Activated T-cell treated with anti-CD3 and anti-CD28 coated beads, Interleukin-2, amount 50 U/mL, for 72 hours (primary cell): ENCODE measurements around the gene DCAF6. TPM values are rescaled to one million over a fixed set of nuclear protein-coding genes. Genes with fewer than 3 reads are reported as not detected.

Source experiments
- ATAC-seq, 2 donors: fragments of 150-1000 bp; cut with Tn5 transposase; replicated peaks in 1 of 2; 2 replicates each; pipeline ENCODE4 v1.10.0; 2021; ENCODE audit warnings: moderate library complexity in 2 of 2, mild to moderate bottlenecking in 1 of 2
- DNase-seq, 2 donors: peaks; one replicate each; pipeline ENCODE4 v3.0.0; 2021 to 2022; ENCODE audit warnings: mixed read lengths in 1 of 2
- H3K27ac Mint-ChIP-seq: one replicate; pipeline ENCODE4 v1.8.0; 2022; ENCODE audit warnings: mild to moderate bottlenecking, moderate library complexity, mixed read lengths
- H3K27me3 Mint-ChIP-seq: one replicate; pipeline ENCODE4 v1.8.0; 2022; ENCODE audit warnings: low read depth, mixed read lengths
- H3K36me3 Mint-ChIP-seq, 2 donors: one replicate each; pipeline ENCODE4 v1.8.0; 2022; ENCODE audit warnings: mixed read lengths in 2 of 2, mild to moderate bottlenecking in 1 of 2; ENCODE audit not compliant: insufficient read depth in 2 of 2
- H3K4me1 Mint-ChIP-seq: one replicate; pipeline ENCODE4 v1.8.0; 2022; ENCODE audit warnings: low read depth, mixed read lengths
- H3K4me3 Mint-ChIP-seq, 2 donors: one replicate each; pipeline ENCODE4 v1.8.0; 2022; ENCODE audit warnings: mild to moderate bottlenecking in 2 of 2, mixed read lengths in 2 of 2, moderate library complexity in 2 of 2
- H3K9me3 Mint-ChIP-seq, 2 donors: one replicate each; pipeline ENCODE4 v1.8.0; 2022; ENCODE audit warnings: mixed read lengths in 2 of 2
- total RNA-seq, 2 donors: library from RNA; stranded (reverse); gene quantifications; one replicate each; pipeline ENCODE4 v1.2.3, GENCODE V29; 2022

The DCAF6 gene
- total RNA-seq, 2 donors from 2014 or later: 33.2 to 35.0 TPM

DNA sequence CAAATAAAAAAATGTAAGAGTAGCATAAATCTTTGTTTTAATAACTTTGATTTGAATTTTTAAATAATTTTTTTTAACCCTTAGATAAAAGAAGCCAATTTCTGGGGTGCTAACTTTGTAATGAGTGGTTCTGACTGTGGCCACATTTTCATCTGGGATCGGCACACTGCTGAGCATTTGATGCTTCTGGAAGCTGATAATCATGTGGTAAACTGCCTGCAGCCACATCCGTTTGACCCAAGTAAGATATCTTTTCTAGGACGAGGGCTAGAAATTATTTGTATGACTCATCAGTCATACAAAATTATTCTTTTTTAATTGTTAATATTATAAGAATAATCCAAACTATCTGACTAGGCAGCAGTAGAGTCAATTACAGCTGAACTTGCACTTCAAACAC, 129.0 kb downstream of the DCAF6 start:
- peaks cover 0 to 4% of the 10 kb centered on the region in 2 donors for H3K36me3 Mint-ChIP-seq

DNA sequence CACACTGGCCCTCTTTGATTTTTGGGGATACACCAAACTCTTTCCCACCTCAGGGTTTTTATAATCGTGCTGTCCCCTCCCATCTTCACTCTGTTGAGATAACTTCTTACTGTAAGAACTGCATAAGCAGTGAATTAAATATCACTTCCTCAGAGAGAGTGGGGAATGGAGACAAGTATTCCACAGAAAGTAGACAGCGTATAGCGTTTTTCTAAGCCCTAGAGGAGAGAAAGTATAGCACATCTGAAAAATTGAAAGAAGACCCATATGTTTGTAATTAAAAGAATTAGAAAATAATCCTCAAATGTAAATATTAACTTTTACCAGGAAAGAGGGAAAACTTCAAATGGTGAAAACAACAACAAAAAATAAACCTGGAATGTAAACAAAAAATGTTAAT, 132.9 kb downstream of the DCAF6 start:
- Mint-ChIP-seq H3K36me3 (peaks cover 4 to 20% of the 10 kb centered on the region in 2 donors), H3K4me3 (no peak overlapping the region), H3K27ac (no peak overlapping the region), H3K9me3 (no peaks in the 10 kb centered on the region), H3K4me1 (no peaks in the 10 kb centered on the region), H3K27me3 (no peaks in the 10 kb centered on the region)
- DNase-seq (no peak), ATAC-seq (no peak)

More for the DNA sequence above, 129.0 kb downstream of the DCAF6 start:
- no peak for ATAC-seq
- H3K27ac Mint-ChIP-seq: no peak overlapping the region
- no peak for DNase-seq
- H3K4me1 Mint-ChIP-seq: no peaks in the 10 kb centered on the region
- H3K27me3 Mint-ChIP-seq: no peaks in the 10 kb centered on the region
- no peak overlapping the region for H3K4me3 Mint-ChIP-seq
- H3K9me3 Mint-ChIP-seq: no peaks in the 10 kb centered on the region

DNA sequence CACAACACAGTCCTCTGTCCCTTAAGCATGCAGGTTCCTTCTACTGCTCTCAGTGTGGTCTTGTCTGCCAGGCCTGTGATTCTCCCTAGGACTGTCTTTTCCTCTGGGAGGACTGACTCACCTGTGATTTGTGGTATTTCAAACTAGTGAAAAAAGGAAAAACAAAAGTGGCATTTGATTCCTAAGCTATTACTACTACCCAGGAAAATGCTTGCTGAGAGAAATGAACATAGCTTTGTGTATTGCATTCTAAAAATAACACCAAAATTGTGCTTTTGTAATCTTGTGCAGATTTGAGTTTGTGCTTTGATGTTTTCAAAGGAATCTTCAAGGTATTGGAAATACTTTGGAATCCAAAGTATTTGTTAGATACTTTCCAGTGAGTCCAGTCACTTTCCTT, 143.3 kb downstream of the DCAF6 start:
- Mint-ChIP-seq H3K36me3 (peaks cover 0 to 2% of the 10 kb centered on the region in 2 donors), H3K9me3 (no peaks in the 10 kb centered on the region), H3K4me1 (peaks cover 11% of the 10 kb centered on the region), H3K27me3 (no peaks in the 10 kb centered on the region), H3K27ac (no peak overlapping the region), H3K4me3 (no peak overlapping the region)
- ATAC-seq: no peak
- DNase-seq: no peak

DNA sequence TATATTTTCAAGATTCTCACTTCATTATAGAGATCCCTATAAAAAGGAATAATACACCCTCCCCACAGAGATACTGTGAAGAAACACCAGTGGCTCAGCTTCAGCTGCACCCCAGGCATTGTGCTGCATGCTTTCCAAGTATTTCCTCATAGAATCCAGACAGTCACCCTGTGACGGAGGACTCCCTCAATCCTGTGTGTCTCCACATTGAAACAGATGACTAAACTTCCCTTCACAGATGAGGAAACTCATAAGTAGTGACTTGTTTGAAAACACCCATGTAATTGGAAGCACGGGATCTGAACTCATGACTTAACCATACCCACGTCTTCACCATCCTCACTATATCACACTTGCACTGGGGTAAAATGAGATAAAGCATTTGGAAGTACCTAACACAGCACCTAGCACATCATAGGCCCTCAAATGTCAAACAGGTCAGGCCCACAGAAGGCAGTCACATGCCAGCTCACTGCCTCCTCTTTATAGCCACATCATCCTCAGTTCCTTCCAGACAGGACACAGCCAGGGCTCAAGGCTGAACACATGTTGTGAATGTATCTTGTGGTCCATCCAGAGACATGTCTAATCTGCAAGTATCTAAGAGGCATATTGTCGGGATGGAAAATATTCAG, 145.0 kb downstream of the DCAF6 start:
- Mint-ChIP-seq H3K27ac (peak overlapping the region; percentile 38), H3K4me3 (no peak overlapping the region), H3K9me3 (no peaks in the 10 kb centered on the region), H3K36me3 (peaks cover 0 to 2% of the 10 kb centered on the region in 2 donors), H3K4me1 (peaks cover 14% of the 10 kb centered on the region), H3K27me3 (no peaks in the 10 kb centered on the region)
- DNase-seq (no peak), ATAC-seq (peak in 1 of 2 donors; percentile 12)

DNA sequence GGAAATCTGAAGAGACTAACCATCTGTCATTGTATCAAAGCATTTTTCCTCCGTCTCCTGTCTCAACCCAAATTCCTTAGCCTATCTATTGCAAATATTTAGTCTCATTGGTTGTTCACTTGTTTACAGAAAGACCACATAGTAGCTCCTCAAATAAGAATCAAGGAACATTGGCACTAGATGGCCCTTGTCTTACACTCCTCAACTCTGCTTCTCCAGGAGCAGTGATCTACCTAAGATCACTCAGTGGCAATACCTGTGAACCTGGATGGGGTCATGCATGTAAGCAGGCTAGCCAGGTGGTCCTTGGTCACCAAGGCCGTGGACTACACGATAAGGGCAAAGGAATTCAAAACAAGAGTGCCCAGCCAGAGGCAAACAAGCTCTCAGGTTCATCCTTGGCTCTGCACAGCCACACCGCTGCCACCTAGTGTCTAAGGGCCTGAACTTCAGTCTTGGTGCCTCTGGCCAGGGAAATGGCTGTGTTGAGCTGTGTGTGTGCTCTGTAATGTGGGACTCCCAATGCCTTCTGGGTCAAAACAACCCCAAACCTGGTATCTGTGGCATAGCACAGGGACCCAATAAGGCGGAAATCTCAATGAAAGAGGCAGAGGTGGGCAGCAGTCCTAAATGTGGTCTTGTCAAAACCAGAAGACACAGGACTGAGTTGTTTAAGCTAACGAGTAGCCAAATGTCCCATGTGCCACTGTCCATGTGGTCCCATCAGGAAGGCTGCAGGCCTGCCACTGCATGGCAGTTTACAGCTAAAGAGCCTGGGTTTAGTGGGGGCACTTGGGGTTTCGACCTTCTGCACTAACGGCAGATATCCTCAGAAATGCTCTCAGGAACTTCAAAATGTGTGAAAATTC, 145.8 kb downstream of the DCAF6 start:
- Mint-ChIP-seq H3K4me1 (peaks cover 14% of the 10 kb centered on the region), H3K9me3 (no peaks in the 10 kb centered on the region), H3K27ac (peak overlapping the region; percentile 38), H3K27me3 (no peaks in the 10 kb centered on the region), H3K4me3 (no peak overlapping the region), H3K36me3 (no peaks in the 10 kb centered on the region)
- DNase-seq: peak; percentile 74 to 75
- ATAC-seq: peak; percentile 82

DNA sequence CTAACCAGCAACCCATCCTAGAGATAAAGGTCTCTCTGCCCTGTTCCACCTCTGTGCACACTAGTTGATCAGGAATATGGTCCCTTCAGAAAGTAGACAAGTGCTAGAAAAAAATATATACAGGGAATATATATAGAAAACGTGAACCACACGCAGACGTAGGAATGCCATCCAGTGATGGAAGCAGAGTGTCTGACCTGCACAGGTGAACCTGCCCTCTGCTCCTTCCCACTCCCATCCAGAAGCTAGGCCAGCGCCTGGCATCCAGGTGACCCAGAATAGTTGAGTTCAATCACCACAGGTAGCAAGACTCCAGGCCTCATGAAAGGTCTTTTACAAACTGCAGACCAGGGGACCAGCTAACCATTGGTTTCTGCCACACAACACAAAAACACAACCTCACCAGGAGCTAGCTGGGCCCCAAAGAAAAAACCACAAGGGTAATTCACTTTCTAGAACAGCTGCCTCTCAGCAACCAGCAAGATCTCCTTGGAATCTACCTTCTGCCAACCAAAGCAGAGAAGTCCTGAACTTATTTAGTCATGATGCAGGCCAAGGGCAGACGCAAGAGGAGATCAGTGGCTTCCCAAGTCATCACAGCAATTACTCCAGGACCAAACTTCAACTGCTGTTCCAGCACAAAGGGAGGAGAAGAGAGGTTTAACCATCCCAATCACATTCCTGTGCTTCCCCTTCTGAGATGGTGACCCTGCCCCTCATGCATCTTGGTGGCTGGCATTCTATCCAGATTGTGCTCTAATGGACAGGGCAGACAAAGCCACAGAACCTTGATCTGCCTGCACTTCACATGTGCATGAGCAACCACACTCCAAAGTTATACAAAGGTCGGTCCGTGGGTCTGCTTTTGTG, 147.2 kb downstream of the DCAF6 start:
- H3K36me3 Mint-ChIP-seq: no peaks in the 10 kb centered on the region
- no peaks in the 10 kb centered on the region for H3K27me3 Mint-ChIP-seq
- DNase-seq (no peak), ATAC-seq (no peak)
- no peaks in the 10 kb centered on the region for H3K9me3 Mint-ChIP-seq
- H3K4me1 Mint-ChIP-seq: peaks cover 14% of the 10 kb centered on the region
- H3K27ac Mint-ChIP-seq: no peak overlapping the region
- H3K4me3 Mint-ChIP-seq: no peak overlapping the region

DNA sequence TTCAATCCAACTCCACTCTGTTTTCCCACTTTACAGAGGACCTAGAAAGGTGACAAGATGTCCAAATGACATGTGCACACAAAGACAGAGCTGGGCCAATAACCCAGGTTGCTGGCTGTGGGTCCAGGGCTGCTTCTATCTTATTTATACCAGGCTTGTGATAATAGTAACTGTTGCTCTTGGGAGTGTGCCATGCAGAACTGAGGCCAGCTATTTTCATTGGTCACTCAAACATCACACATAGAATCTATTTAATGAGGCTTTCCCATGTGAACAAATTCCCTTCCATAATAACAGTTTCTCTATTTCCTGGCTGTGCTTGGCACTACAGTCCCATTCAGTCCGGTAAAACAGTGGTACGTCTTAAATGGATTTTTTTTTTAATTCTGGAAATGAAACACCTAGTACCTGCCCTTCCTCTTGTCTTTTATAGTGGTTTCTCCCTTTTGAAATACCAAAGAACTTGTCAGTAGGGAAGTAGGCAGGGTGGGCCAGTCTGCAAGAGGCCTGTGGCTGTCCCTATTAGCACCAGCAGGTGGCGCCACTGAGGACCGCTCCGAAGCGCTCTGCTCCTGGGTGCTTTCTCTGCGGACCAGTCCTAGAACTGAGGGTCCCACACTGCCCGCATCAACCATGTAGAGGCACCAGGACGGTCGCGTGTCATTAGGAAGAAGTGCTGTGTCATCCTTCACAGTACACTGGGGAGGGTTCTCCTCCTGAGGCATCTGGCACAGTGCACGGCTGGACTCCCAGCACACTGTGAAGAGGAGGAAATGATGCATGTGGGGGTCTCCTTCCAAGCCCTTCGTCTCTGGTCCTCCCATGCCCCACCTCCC, 148.1 kb downstream of the DCAF6 start:
- peak; percentile 62 to 69 for ATAC-seq
- H3K36me3 Mint-ChIP-seq: no peaks in the 10 kb centered on the region
- no peaks in the 10 kb centered on the region for H3K9me3 Mint-ChIP-seq
- no peaks in the 10 kb centered on the region for H3K27me3 Mint-ChIP-seq
- peaks cover 14% of the 10 kb centered on the region for H3K4me1 Mint-ChIP-seq
- no peak overlapping the region for H3K4me3 Mint-ChIP-seq
- peak; percentile 68 to 74 for DNase-seq
- no peak overlapping the region for H3K27ac Mint-ChIP-seq

DNA sequence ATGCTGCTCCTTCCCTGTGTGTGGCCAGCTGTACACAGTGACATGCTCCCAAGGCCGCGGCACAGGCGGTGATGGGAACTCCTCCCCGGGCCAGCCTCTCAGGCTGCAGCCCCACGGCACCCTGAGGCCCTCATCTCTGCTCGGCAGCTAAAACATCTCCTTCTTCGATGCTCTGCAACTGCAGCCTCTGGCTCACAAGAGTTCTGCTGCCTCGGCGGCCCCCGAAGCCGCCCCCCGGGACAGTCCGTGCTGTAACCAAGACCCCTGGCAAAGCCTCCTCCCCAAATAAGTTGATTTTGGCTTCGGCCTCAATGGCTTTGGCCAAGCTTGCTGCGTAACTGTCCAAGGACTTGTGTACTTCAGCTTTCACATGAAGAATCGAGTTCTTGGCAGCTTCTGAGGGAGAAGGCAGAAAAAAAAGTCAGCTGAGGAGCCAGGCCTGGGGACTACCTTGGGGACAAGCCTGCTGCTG, 149.0 kb downstream of the DCAF6 start:
- Mint-ChIP-seq H3K4me3 (no peak overlapping the region), H3K36me3 (no peaks in the 10 kb centered on the region), H3K27me3 (no peaks in the 10 kb centered on the region), H3K4me1 (peaks cover 14% of the 10 kb centered on the region), H3K9me3 (no peaks in the 10 kb centered on the region), H3K27ac (no peak overlapping the region)
- ATAC-seq (no peak), DNase-seq (no peak)

DNA sequence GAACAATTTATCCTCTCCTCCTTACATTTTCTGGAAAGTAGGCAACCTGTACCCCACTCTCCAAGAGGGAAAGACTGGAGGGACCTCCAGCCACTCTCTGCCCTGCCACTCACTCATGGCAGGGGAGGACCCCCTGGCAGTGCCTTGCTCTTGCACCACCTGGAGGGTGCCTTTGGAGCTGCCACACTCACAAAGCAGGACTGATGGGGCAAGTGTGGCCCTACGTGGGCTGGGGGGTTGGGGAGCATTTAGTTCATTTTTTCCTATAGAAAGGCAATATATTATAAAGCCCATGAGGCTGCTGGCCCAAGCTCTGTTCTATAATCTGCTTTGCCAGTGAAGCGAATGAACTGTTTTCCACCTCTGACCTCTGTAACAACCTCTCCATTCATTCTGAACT, 150.0 kb downstream of the DCAF6 start:
- no peak for DNase-seq
- ATAC-seq: no peak
- Mint-ChIP-seq H3K4me3 (no peak overlapping the region), H3K27ac (no peak overlapping the region), H3K4me1 (peaks cover 14% of the 10 kb centered on the region), H3K9me3 (no peaks in the 10 kb centered on the region), H3K27me3 (no peaks in the 10 kb centered on the region), H3K36me3 (no peaks in the 10 kb centered on the region)

DNA sequence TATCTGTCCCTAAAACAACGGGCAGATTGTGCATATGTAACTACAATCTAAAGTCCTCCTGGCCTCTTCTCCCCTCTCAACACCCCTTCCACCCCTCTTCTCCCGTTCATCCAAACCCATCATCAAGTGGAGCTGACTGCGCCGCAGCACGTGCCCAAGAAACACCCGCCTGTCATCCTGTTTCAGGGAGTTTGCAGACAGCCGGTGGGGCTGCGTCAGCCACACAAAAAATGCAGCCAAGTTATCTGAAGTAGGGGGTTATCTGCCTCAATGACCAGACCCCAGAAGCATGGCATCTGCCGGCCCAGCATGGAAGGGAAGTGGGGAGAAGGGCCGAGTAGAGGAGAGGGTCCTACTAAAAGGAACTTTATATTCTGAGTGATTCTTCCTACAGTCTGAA, 151.2 kb downstream of the DCAF6 start:
- Mint-ChIP-seq H3K27ac (no peak overlapping the region), H3K9me3 (no peaks in the 10 kb centered on the region), H3K4me3 (no peak overlapping the region), H3K27me3 (no peaks in the 10 kb centered on the region), H3K4me1 (peaks cover 5% of the 10 kb centered on the region), H3K36me3 (no peaks in the 10 kb centered on the region)
- DNase-seq: no peak
- ATAC-seq: no peak

DNA sequence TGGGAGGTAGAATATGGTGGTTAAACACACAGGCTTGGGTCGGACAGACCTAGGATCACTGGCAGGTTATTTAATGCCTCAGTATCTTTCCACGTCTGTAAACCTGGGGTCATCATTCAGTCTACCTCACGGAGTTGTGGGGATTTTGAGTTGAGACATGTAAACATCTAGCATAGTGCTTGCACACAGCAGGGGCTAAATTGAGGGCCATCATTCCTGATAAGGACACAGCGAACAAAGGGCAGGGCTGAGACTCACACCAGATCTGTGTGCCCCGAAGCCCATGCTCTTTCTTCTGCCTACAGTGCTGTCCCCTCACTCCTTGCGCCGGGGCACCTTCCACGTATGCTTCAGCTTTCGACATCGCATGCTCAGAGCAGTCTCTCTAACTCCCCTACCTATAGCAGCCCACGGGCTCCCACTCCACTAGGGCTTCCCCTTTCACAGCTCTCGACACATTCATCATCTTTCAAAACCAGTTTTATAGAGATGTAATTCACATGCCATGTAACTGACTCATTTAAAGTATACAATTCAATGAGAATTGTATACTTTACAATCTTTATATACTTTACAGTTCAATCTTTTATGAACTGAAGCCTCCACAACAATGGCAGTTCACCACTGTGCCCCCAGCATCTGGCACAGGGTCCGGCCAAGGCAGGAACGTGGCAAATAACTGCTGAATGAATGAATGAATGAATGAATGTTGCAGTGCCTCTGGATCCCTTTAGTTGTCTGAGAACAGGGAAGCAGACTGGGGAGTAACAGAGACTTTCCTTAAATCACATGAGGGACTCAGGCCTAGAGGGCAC, 152.2 kb downstream of the DCAF6 start:
- Mint-ChIP-seq H3K36me3 (no peaks in the 10 kb centered on the region), H3K27ac (no peak overlapping the region), H3K27me3 (no peaks in the 10 kb centered on the region), H3K4me1 (peaks cover 5% of the 10 kb centered on the region), H3K9me3 (no peaks in the 10 kb centered on the region), H3K4me3 (no peak overlapping the region)
- ATAC-seq (no peak), DNase-seq (no peak)
